GM12878 (cell line): ENCODE results near the gene MIAT. TPM values are rescaled to one million over a fixed set of nuclear protein-coding genes. Genes with fewer than 3 reads are reported as not detected.

Source experiments
- TCF7 ChIP-seq: IDR thresholded peaks from 2 replicates; pipeline ENCODE4 v1.6.1; 2014; ENCODE audit warnings: antibody characterized with exemption, borderline replicate concordance
- polyA plus RNA-seq, 11 experiments: library from polyadenylated mRNA; depleted of rRNA in 4 of 11; unstranded in 6 of 11; stranded (reverse) in 5 of 11; fragments of >200 nt; fragmentation: Nextera tagmentation in 4 of 11; fragmentation: Illumina TruSeq in 1 of 11; extraction: Ambion mirVana in 4 of 11; extraction: Trizol in 1 of 11; gene quantifications; 1 replicate in 1 of 11; 2 replicates in 10 of 11; pipeline versions ENCODE4 v1.2.1 to v1.2.3, GENCODE V29; 2011 to 2016; ENCODE audit warnings: inconsistent platforms in 2 of 11, missing spikeins in 2 of 11, low read depth in 1 of 11
- total RNA-seq, 4 experiments: library from RNA; depleted of rRNA in 3 of 4; stranded (reverse); fragments of >200 nt in 3 of 4; fragmentation: Illumina TruSeq in 1 of 4; extraction: Trizol in 1 of 4; gene quantifications; 2 replicates each; pipeline versions ENCODE4 v1.2.1 to v1.2.3, GENCODE V29; 2013 to 2021
- TF ChIP-seq, protein P1 (sequence below): fragments of 450-650 bp; IDR thresholded peaks from 2 replicates; pipeline ENCODE4 v1.6.1; 2016; ENCODE audit warnings: mild to moderate bottlenecking
- TF ChIP-seq, protein P2 (sequence below): IDR thresholded peaks from 2 replicates; pipeline ENCODE4 v1.6.1; 2012; ENCODE audit warnings: improper control_type of control experiment, low read depth, low read length; ENCODE audit not compliant: insufficient replicate concordance
- TF ChIP-seq, protein P3 (sequence below): IDR thresholded peaks from 2 replicates; pipeline ENCODE4 v1.6.1; 2012; ENCODE audit warnings: mild to moderate bottlenecking, low read depth, low read length

Gene MIAT
- total and polyA plus RNA-seq, 10 of the 15 experiments (the other 5 are each of a cell fraction or from before 2014, with no cell fraction given), result 0.39 to 13.7 (median 4.6) TPM

DNA sequence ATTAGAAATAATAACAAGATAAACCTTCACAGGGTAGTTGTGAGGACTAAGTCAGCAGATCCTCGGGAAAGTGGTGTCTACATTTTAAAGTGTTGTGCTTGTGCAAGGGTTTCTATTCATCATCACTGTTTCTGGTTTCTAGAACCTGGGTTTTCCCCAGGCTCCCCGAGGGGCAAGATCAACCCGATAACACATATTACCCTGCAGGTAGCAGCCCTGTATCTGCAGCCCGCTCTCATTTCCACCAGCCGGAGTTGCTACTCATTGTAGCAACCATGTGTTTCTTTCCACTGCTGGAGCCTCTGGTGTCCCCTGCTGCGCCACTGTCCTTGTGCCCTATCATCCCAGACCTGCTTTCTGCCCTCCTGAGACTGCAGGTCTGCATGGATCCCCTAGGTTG lies 67.0 kb downstream of the MIAT start (continued):
- TF ChIP-seq, protein P1, sequence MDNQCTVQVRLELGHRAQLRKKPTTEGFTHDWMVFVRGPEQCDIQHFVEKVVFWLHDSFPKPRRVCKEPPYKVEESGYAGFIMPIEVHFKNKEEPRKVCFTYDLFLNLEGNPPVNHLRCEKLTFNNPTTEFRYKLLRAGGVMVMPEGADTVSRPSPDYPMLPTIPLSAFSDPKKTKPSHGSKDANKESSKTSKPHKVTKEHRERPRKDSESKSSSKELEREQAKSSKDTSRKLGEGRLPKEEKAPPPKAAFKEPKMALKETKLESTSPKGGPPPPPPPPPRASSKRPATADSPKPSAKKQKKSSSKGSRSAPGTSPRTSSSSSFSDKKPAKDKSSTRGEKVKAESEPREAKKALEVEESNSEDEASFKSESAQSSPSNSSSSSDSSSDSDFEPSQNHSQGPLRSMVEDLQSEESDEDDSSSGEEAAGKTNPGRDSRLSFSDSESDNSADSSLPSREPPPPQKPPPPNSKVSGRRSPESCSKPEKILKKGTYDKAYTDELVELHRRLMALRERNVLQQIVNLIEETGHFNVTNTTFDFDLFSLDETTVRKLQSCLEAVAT, result no peak
- no peak for TF ChIP-seq TCF7
- TF ChIP-seq, protein P2, sequence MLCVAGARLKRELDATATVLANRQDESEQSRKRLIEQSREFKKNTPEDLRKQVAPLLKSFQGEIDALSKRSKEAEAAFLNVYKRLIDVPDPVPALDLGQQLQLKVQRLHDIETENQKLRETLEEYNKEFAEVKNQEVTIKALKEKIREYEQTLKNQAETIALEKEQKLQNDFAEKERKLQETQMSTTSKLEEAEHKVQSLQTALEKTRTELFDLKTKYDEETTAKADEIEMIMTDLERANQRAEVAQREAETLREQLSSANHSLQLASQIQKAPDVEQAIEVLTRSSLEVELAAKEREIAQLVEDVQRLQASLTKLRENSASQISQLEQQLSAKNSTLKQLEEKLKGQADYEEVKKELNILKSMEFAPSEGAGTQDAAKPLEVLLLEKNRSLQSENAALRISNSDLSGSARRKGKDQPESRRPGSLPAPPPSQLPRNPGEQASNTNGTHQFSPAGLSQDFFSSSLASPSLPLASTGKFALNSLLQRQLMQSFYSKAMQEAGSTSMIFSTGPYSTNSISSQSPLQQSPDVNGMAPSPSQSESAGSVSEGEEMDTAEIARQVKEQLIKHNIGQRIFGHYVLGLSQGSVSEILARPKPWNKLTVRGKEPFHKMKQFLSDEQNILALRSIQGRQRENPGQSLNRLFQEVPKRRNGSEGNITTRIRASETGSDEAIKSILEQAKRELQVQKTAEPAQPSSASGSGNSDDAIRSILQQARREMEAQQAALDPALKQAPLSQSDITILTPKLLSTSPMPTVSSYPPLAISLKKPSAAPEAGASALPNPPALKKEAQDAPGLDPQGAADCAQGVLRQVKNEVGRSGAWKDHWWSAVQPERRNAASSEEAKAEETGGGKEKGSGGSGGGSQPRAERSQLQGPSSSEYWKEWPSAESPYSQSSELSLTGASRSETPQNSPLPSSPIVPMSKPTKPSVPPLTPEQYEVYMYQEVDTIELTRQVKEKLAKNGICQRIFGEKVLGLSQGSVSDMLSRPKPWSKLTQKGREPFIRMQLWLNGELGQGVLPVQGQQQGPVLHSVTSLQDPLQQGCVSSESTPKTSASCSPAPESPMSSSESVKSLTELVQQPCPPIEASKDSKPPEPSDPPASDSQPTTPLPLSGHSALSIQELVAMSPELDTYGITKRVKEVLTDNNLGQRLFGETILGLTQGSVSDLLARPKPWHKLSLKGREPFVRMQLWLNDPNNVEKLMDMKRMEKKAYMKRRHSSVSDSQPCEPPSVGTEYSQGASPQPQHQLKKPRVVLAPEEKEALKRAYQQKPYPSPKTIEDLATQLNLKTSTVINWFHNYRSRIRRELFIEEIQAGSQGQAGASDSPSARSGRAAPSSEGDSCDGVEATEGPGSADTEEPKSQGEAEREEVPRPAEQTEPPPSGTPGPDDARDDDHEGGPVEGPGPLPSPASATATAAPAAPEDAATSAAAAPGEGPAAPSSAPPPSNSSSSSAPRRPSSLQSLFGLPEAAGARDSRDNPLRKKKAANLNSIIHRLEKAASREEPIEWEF, result no peak
- TF ChIP-seq, protein P3, sequence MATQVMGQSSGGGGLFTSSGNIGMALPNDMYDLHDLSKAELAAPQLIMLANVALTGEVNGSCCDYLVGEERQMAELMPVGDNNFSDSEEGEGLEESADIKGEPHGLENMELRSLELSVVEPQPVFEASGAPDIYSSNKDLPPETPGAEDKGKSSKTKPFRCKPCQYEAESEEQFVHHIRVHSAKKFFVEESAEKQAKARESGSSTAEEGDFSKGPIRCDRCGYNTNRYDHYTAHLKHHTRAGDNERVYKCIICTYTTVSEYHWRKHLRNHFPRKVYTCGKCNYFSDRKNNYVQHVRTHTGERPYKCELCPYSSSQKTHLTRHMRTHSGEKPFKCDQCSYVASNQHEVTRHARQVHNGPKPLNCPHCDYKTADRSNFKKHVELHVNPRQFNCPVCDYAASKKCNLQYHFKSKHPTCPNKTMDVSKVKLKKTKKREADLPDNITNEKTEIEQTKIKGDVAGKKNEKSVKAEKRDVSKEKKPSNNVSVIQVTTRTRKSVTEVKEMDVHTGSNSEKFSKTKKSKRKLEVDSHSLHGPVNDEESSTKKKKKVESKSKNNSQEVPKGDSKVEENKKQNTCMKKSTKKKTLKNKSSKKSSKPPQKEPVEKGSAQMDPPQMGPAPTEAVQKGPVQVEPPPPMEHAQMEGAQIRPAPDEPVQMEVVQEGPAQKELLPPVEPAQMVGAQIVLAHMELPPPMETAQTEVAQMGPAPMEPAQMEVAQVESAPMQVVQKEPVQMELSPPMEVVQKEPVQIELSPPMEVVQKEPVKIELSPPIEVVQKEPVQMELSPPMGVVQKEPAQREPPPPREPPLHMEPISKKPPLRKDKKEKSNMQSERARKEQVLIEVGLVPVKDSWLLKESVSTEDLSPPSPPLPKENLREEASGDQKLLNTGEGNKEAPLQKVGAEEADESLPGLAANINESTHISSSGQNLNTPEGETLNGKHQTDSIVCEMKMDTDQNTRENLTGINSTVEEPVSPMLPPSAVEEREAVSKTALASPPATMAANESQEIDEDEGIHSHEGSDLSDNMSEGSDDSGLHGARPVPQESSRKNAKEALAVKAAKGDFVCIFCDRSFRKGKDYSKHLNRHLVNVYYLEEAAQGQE, result no peak
- TF ChIP-seq, all 136 proteins: peak for 0
